Upper lobe of right lung (tissue), 1 donor: ENCODE results near the gene CCDC81. TPM values are rescaled to one million over a fixed set of nuclear protein-coding genes. Genes with fewer than 3 reads are reported as not detected.

Source experiments
- ATAC-seq: fragments of 200-7000 bp; cut with Tn5 transposase; one replicate; pipeline ENCODE4 v1.9.1; 2020; ENCODE audit warnings: mild to moderate bottlenecking, moderate library complexity
- DNase-seq: peaks from one replicate; pipeline ENCODE4 v3.0.0-alpha.2; 2020
- H3K27ac ChIP-seq: fragments of 200-600 bp; one replicate; pipeline ENCODE4 v1.8.0; 2022
- H3K27me3 ChIP-seq: fragments of 200-600 bp; one replicate; pipeline ENCODE4 v1.8.0; 2022; ENCODE audit warnings: mild to moderate bottlenecking
- H3K36me3 ChIP-seq: fragments of 200-600 bp; one replicate; pipeline ENCODE4 v1.8.0; 2022
- H3K4me1 ChIP-seq: fragments of 200-600 bp; one replicate; pipeline ENCODE4 v1.8.0; 2022
- H3K4me3 ChIP-seq: fragments of 200-600 bp; one replicate; pipeline ENCODE4 v1.8.0; 2022; ENCODE audit warnings: mild to moderate bottlenecking
- H3K9me3 ChIP-seq: fragments of 200-600 bp; one replicate; pipeline ENCODE4 v1.8.0; 2022
- intact Hi-C: fragments of 100-400 bp; cut with DNase I; formaldehyde crosslinking; loops from one replicate; pipeline ENCODE4 v1.11.0; 2022
- total RNA-seq: library from RNA; stranded (reverse); fragmentation: NEBNext Ultra II Directional; extraction: Animal tissue kit (Norgen Biotek cat#: 25700); gene quantifications from one replicate; pipeline ENCODE4 v1.2.1, GENCODE V29; 2021
- TF ChIP-seq, protein P1 (sequence below): fragments of 200-600 bp; IDR thresholded peaks from one replicate; pipeline ENCODE4 v1.8.0; 2022; ENCODE audit warnings: antibody characterized with exemption
- donor health status: DM: no; HTN: yes; CAD: no; lungs with severe emphysema.

CCDC81 gene
- total RNA-seq, 1 donor from 2014 or later = 0.38 TPM

GRCh38 chr11:86468169-86468568 is 93.5 kb downstream of the CCDC81 start:
- H3K4me3 ChIP-seq = no peak overlapping the region
- H3K9me3 ChIP-seq = no peaks in the 10 kb centered on the region
- H3K4me1 ChIP-seq = no peaks in the 10 kb centered on the region
- H3K27me3 ChIP-seq = no peaks in the 10 kb centered on the region
- no peak for ATAC-seq
- H3K27ac ChIP-seq = no peak overlapping the region
- TF ChIP-seq, protein P1, sequence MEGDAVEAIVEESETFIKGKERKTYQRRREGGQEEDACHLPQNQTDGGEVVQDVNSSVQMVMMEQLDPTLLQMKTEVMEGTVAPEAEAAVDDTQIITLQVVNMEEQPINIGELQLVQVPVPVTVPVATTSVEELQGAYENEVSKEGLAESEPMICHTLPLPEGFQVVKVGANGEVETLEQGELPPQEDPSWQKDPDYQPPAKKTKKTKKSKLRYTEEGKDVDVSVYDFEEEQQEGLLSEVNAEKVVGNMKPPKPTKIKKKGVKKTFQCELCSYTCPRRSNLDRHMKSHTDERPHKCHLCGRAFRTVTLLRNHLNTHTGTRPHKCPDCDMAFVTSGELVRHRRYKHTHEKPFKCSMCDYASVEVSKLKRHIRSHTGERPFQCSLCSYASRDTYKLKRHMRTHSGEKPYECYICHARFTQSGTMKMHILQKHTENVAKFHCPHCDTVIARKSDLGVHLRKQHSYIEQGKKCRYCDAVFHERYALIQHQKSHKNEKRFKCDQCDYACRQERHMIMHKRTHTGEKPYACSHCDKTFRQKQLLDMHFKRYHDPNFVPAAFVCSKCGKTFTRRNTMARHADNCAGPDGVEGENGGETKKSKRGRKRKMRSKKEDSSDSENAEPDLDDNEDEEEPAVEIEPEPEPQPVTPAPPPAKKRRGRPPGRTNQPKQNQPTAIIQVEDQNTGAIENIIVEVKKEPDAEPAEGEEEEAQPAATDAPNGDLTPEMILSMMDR = no peak
- intact Hi-C loops = no loop called here
- H3K36me3 ChIP-seq = no peaks in the 10 kb centered on the region
- no peak for DNase-seq

GRCh38 chr11:86469491-86470388 is 95.1 kb downstream of the CCDC81 start:
- Histone ChIP-seq H3K27me3 (no peaks in the 10 kb centered on the region), H3K27ac (no peak overlapping the region), H3K36me3 (no peaks in the 10 kb centered on the region), H3K4me1 (no peaks in the 10 kb centered on the region), H3K4me3 (no peak overlapping the region), H3K9me3 (no peaks in the 10 kb centered on the region)
- DNase-seq (no peak), ATAC-seq (no peak)
- intact Hi-C loops = no loop called here
- TF ChIP-seq, protein P1 = no peak

Other genes starting within 250 kb of the CCDC81 start
- gene EED, start 130.1 kb upstream of the CCDC81 start, total RNA-seq = 21.3 TPM
- gene HIKESHI, start 72.6 kb upstream of the CCDC81 start, total RNA-seq = 23.9 TPM